Measurements from ENCODE around the gene SNU13. TPM values are rescaled to one million over a fixed set of nuclear protein-coding genes. Genes with fewer than 3 reads are reported as not detected.
"Not testable (repeated sequence)": the region's sequence is repeated elsewhere in the genome, so short reads cannot be mapped to it uniquely, and the experiment has no call there.

SNU13 gene
- total RNA-seq (41.3 TPM), polyA plus RNA-seq (137 TPM)

GRCh38 chr22:41688365-41689211 lies at the start of gene SNU13:
SNU13 (minus strand) TSS chr22:41688867; CDS start chr22:41688796, 71 bp downstream.
- Histone ChIP-seq H3K4me1 (ENCODE audit: insufficient read depth) (no peaks in the 10 kb centered on the region), H3K27ac (ENCODE audit: low read depth) (peak within 1 kb of the TSS; percentile 95), H3K36me3 (ENCODE audit: insufficient read depth) (no peaks in the 10 kb centered on the region), H3K4me3 (ENCODE audit: low read depth, low read length) (peak within 1 kb of the TSS; percentile 80)
- DNase-seq (ENCODE audit: extremely low spot score) = peak; percentile 85
- WGBS = under 1% methylated on average over 62 of the region's 62 CpGs

- not testable (repeated sequence) for H3K36me3 ChIP-seq (ENCODE audit: insufficient read depth); DNase-seq (ENCODE audit: extremely low spot score); H3K4me3 ChIP-seq (ENCODE audit: low read depth, low read length); H3K27ac ChIP-seq (ENCODE audit: low read depth); H3K4me1 ChIP-seq (ENCODE audit: insufficient read depth)
- WGBS = 95% methylated on average over 4 of the region's 4 CpGs
Observed at GRCh38 chr22:41733241-41733640, 44.6 kb upstream of the SNU13 start.

GRCh38 chr22:41732096-41732772 lies 43.6 kb upstream of the SNU13 start:
- WGBS = 86% methylated on average over 7 of the region's 7 CpGs
- no peak for DNase-seq (ENCODE audit: extremely low spot score)
- no peaks in the 10 kb centered on the region for H3K4me1 ChIP-seq (ENCODE audit: insufficient read depth)
- H3K4me3 ChIP-seq (ENCODE audit: low read depth, low read length) = no peak overlapping the region
- no peak overlapping the region for H3K27ac ChIP-seq (ENCODE audit: low read depth)
- H3K36me3 ChIP-seq (ENCODE audit: insufficient read depth) = no peaks in the 10 kb centered on the region

- H3K4me3 ChIP-seq (ENCODE audit: low read depth, low read length) = no peak overlapping the region
- WGBS = 88% methylated on average over 2 of the region's 2 CpGs
- H3K4me1 ChIP-seq (ENCODE audit: insufficient read depth) = no peaks in the 10 kb centered on the region
Observed at GRCh38 chr22:41731609-41732008, 42.9 kb upstream of the SNU13 start.

GRCh38 chr22:41725510-41726110 lies 36.9 kb upstream of the SNU13 start:
- no peak for DNase-seq (ENCODE audit: extremely low spot score)
- Histone ChIP-seq H3K4me1 (ENCODE audit: insufficient read depth) (no peaks in the 10 kb centered on the region), H3K27ac (ENCODE audit: low read depth) (no peak overlapping the region), H3K36me3 (ENCODE audit: insufficient read depth) (no peaks in the 10 kb centered on the region), H3K4me3 (ENCODE audit: low read depth, low read length) (no peak overlapping the region)
- 77% methylated on average over 9 of the region's 9 CpGs for WGBS

More at GRCh38 chr22:41731609-41732008, 42.9 kb upstream of the SNU13 start:
- H3K36me3 ChIP-seq (ENCODE audit: insufficient read depth) = no peaks in the 10 kb centered on the region
- DNase-seq (ENCODE audit: extremely low spot score) = no peak
- no peak overlapping the region for H3K27ac ChIP-seq (ENCODE audit: low read depth)

GRCh38 chr22:41722496-41722895 lies 33.8 kb upstream of the SNU13 start:
- H3K27ac ChIP-seq (ENCODE audit: low read depth) = no peak overlapping the region
- no peak for DNase-seq (ENCODE audit: extremely low spot score)
- H3K4me3 ChIP-seq (ENCODE audit: low read depth, low read length) = no peak overlapping the region
- H3K4me1 ChIP-seq (ENCODE audit: insufficient read depth) = no peaks in the 10 kb centered on the region
- no peaks in the 10 kb centered on the region for H3K36me3 ChIP-seq (ENCODE audit: insufficient read depth)
- 61% methylated on average over 1 of the region's 1 CpG for WGBS

- no peak overlapping the region for H3K27ac ChIP-seq (ENCODE audit: low read depth)
- no peaks in the 10 kb centered on the region for H3K36me3 ChIP-seq (ENCODE audit: insufficient read depth)
- DNase-seq (ENCODE audit: extremely low spot score) = no peak
- no peak overlapping the region for H3K4me3 ChIP-seq (ENCODE audit: low read depth, low read length)
- WGBS = 93% methylated on average over 9 of the region's 9 CpGs
- no peaks in the 10 kb centered on the region for H3K4me1 ChIP-seq (ENCODE audit: insufficient read depth)
Observed at GRCh38 chr22:41713004-41713403, 24.3 kb upstream of the SNU13 start.

- no peak for DNase-seq (ENCODE audit: extremely low spot score)
- no peaks in the 10 kb centered on the region for H3K36me3 ChIP-seq (ENCODE audit: insufficient read depth)
- H3K4me1 ChIP-seq (ENCODE audit: insufficient read depth) = no peaks in the 10 kb centered on the region
- no peak overlapping the region for H3K4me3 ChIP-seq (ENCODE audit: low read depth, low read length)
- 88% methylated on average over 10 of the region's 10 CpGs for WGBS
- no peak overlapping the region for H3K27ac ChIP-seq (ENCODE audit: low read depth)
Observed at GRCh38 chr22:41709341-41709740, 20.7 kb upstream of the SNU13 start.

- DNase-seq (ENCODE audit: extremely low spot score) = no peak
- Histone ChIP-seq H3K36me3 (ENCODE audit: insufficient read depth) (no peaks in the 10 kb centered on the region), H3K4me3 (ENCODE audit: low read depth, low read length) (no peak overlapping the region), H3K4me1 (ENCODE audit: insufficient read depth) (no peaks in the 10 kb centered on the region), H3K27ac (ENCODE audit: low read depth) (no peak overlapping the region)
- 91% methylated on average over 9 of the region's 9 CpGs for WGBS
Observed at GRCh38 chr22:41702763-41703162, 14.1 kb upstream of the SNU13 start.

GRCh38 chr22:41700108-41700364 lies 11.4 kb upstream of the SNU13 start:
- WGBS = 96% methylated on average over 16 of the region's 16 CpGs
- Histone ChIP-seq H3K36me3 (ENCODE audit: insufficient read depth) (no peaks in the 10 kb centered on the region), H3K4me3 (ENCODE audit: low read depth, low read length) (no peak overlapping the region), H3K4me1 (ENCODE audit: insufficient read depth) (no peaks in the 10 kb centered on the region), H3K27ac (ENCODE audit: low read depth) (no peak overlapping the region)
- no peak for DNase-seq (ENCODE audit: extremely low spot score)

- DNase-seq (ENCODE audit: extremely low spot score) = no peak
- Histone ChIP-seq H3K36me3 (ENCODE audit: insufficient read depth) (no peaks in the 10 kb centered on the region), H3K27ac (ENCODE audit: low read depth) (no peak within 1 kb of the TSS), H3K4me1 (ENCODE audit: insufficient read depth) (no peaks in the 10 kb centered on the region), H3K4me3 (ENCODE audit: low read depth, low read length) (no peak within 1 kb of the TSS)
- 42% methylated on average over 69 of the region's 69 CpGs for WGBS
Observed at GRCh38 chr22:41699264-41700107, 10.8 kb upstream of the SNU13 start, which contains the start of gene MEI1. MEI1 (plus strand) TSS chr22:41699503; CDS start chr22:41699539, 36 bp downstream.

- Histone ChIP-seq H3K4me1 (ENCODE audit: insufficient read depth) (no peaks in the 10 kb centered on the region), H3K36me3 (ENCODE audit: insufficient read depth) (no peaks in the 10 kb centered on the region), H3K27ac (ENCODE audit: low read depth) (no peak overlapping the region), H3K4me3 (ENCODE audit: low read depth, low read length) (no peak overlapping the region)
- DNase-seq (ENCODE audit: extremely low spot score) = peak; percentile 85
- WGBS = 24% methylated on average over 12 of the region's 12 CpGs
Observed at GRCh38 chr22:41697126-41697775, 8.6 kb upstream of the SNU13 start.

GRCh38 chr22:41696703-41697102 lies 8.0 kb upstream of the SNU13 start:
- Histone ChIP-seq H3K4me3 (ENCODE audit: low read depth, low read length) (no peak overlapping the region), H3K27ac (ENCODE audit: low read depth) (no peak overlapping the region), H3K36me3 (ENCODE audit: insufficient read depth) (no peaks in the 10 kb centered on the region), H3K4me1 (ENCODE audit: insufficient read depth) (no peaks in the 10 kb centered on the region)
- WGBS = 53% methylated on average over 11 of the region's 11 CpGs
- no peak for DNase-seq (ENCODE audit: extremely low spot score)
